ENCODE data around the gene USHBP1. TPM values are rescaled to one million over a fixed set of nuclear protein-coding genes. Genes with fewer than 3 reads are reported as not detected.
A peak's percentile ranks its signal among the peaks of the same experiment; 100 is the strongest.

USHBP1 gene
- total and polyA plus RNA-seq, 2 of the 4 experiments (the other 2 are of a cell fraction): not detected

- Histone ChIP-seq H4K8ac (ENCODE audit: low read depth in 2 of 2, low read length in 2 of 2) (peak overlapping the region; percentile 48 to 83), H2AFZ (replicated peaks; ENCODE audit: low read length, poor library complexity) (peak overlapping the region; percentile 94), H3K4me2 (ENCODE audit: low read depth, low read length) (peak overlapping the region; percentile 92), H3K4me3 (ENCODE audit: insufficient read depth, low read depth, low read length) (peak overlapping the region; percentile 55), H2BK20ac (ENCODE audit: low read depth, low read length) (no peak overlapping the region), H3K14ac (replicated peaks; ENCODE audit: low read depth, low read length) (peak overlapping the region; percentile 71), H3K4me1 (ENCODE audit: control insufficient read depth, insufficient read depth, low read length) (peaks cover 8% of the 10 kb centered on the region), H3K18ac (ENCODE audit: low read depth, low read length) (no peak overlapping the region), H4K91ac (ENCODE audit: insufficient read depth, low read depth, low read length) (peak overlapping the region; percentile 77), H4K20me1 (ENCODE audit: insufficient read depth, low read length) (peaks cover 4% of the 10 kb centered on the region), H3K23ac (ENCODE audit: low read depth, low read length) (peak overlapping the region; percentile 96), H2BK5ac (ENCODE audit: low read depth, low read length, poor library complexity, severe bottlenecking) (peak overlapping the region; percentile 57), H3K27me3 (ENCODE audit: control insufficient read depth, insufficient read depth, low read length) (no peaks in the 10 kb centered on the region), H3K36me3 (ENCODE audit: control insufficient read depth, insufficient read depth, low read length) (no peaks in the 10 kb centered on the region), H4K5ac (ENCODE audit: low read depth, low read length) (peak overlapping the region; percentile 28; the same call in 1 of the 2 replicates), H3K27ac (ENCODE audit: insufficient read depth, low read length) (peak overlapping the region; percentile 61), H3K56ac (ENCODE audit: extremely low read depth, insufficient read depth, low read length) (peak overlapping the region; percentile 33), H3K79me1 (ENCODE audit: low read depth in 1 of 2, low read length in 2 of 2) (peaks cover 26 to 66% of the 10 kb centered on the region in 2 experiments), H3K4ac (ENCODE audit: low read depth, low read length) (peak overlapping the region; percentile 71), H2AK5ac (ENCODE audit: low read depth, low read length) (peak overlapping the region; percentile 55), H2AK9ac (replicated peaks; ENCODE audit: low read depth, low read length, poor library complexity) (peak overlapping the region; percentile 94), H3K9me3 (ENCODE audit: control insufficient read depth, insufficient read depth, low read length) (no peaks in the 10 kb centered on the region), H2BK120ac (ENCODE audit: low read depth, low read length) (no peak overlapping the region), H3K9me1 (ENCODE audit: insufficient read depth, low read length) (peaks cover 26% of the 10 kb centered on the region), H2BK15ac (ENCODE audit: low read depth, low read length) (peak overlapping the region; percentile 87; the same call in 2 of the 3 replicates), H3K9ac (ENCODE audit: low read depth, low read length) (peak overlapping the region; percentile 64)
- ChIA-PET POLR2A (ENCODE audit: unreplicated experiment) (no interaction called here), CTCF (interaction anchor here (0.7 kb wide), 1 partner anchor 18 kb away, joined by 7 read pairs; no protein-coding TSS in a partner anchor)
- WGBS, 2 experiments (ENCODE audit: extremely low coverage in 2 of 2, insufficient read length in 1 of 2): 0% methylated on average over 14 of the region's 28 CpGs; no CpG with 5 or more reads in 1 of the 2 experiments
- dilution Hi-C loops (cut with HindIII; ENCODE audit: low sequenced_read_pairs, unreplicated experiment) (no loop called here), intact Hi-C loops (cut with micrococcal nuclease) (no loop called here), in situ Hi-C loops (cut with MboI; ENCODE audit: low sequenced_read_pairs) (no loop called here)
- no peak for ATAC-seq (ENCODE audit: low read depth)
- TF ChIP-seq FOS (IDR thresholded peaks at IDR 0.05; ENCODE audit: low read depth, low read length) (no peak), MXI1 (IDR thresholded peaks at IDR 0.05; ENCODE audit: borderline replicate concordance, low read depth, low read length) (peak; percentile 54; the same call in 1 of the 2 replicates)
- DNase-seq: no peak
- no TSS peak for BruUV-seq (replicated peaks)
These were observed 41.8 kb upstream of the USHBP1 start for GRCh38 chr19:17306285-17306714.
